Ovary (tissue), 9 donors: ENCODE data around the gene RETN. TPM values are rescaled to one million over a fixed set of nuclear protein-coding genes. Genes with fewer than 3 reads are reported as not detected.

Source experiments
- DNase-seq, 5 donors: peaks; one replicate each; pipeline ENCODE4 v3.0.0-alpha.2; 2019 to 2020
- H3K27ac ChIP-seq, 2 donors: fragments of 200-600 bp; one replicate each; pipeline versions ENCODE4 v1.5.1 to v1.8.0; 2019 to 2022
- H3K27me3 ChIP-seq: fragments of 200-600 bp; one replicate; pipeline ENCODE4 v1.8.0; 2022
- H3K36me3 ChIP-seq: fragments of 200-600 bp; sonication (generic); one replicate; pipeline ENCODE4 v1.5.1; 2019
- H3K4me1 ChIP-seq: one replicate; pipeline ENCODE4 v1.8.1; 2013; ENCODE audit warnings: mild to moderate bottlenecking, moderate library complexity; ENCODE audit not compliant: insufficient read depth
- H3K4me3 ChIP-seq: fragments of 200-600 bp; sonication (generic); one replicate; pipeline ENCODE4 v1.5.1; 2017
- H3K9me3 ChIP-seq, 2 donors: fragments of 200-600 bp in 1 of 2; sonication (generic) in 1 of 2; one replicate each; pipeline versions ENCODE4 v1.5.1 to v1.8.1; 2013 to 2019; ENCODE audit warnings: mild to moderate bottlenecking in 1 of 2, moderate library complexity in 1 of 2
- CTCF ChIP-seq, 3 donors: fragments of 450-650 bp in 2 of 3; fragments of 200-600 bp in 1 of 3; IDR thresholded peaks; one replicate each; pipeline versions ENCODE4 v1.5.1 to v1.8.0; 2016 to 2022; ENCODE audit warnings: antibody characterized with exemption in 3 of 3, mild to moderate bottlenecking in 1 of 3
- EP300 ChIP-seq: sonication (generic); formaldehyde crosslinking; IDR thresholded peaks from one replicate; pipeline ENCODE4 v1.6.1; 2017; ENCODE audit warnings: antibody characterized with exemption
- POLR2A ChIP-seq: fragments of 450-650 bp; IDR thresholded peaks from one replicate; pipeline ENCODE4 v1.6.1; 2017; ENCODE audit warnings: antibody characterized with exemption, mild to moderate bottlenecking, moderate library complexity
- WGBS, 3 donors: extraction: QIAGEN DNeasy Blood & Tissue Kit in 1 of 3; methylation state at CpG; one replicate each; pipeline versions ENCODE4 v1.1.5 to v1.1.7; 2013 to 2017; 5-methylcytosine and 5-hydroxymethylcytosine counted together
- intact Hi-C, 4 donors: fragments of 100-400 bp; cut with DNase I; formaldehyde crosslinking; loops; one replicate each; pipeline versions ENCODE4 v1.11.0 to v1.15.1; 2022 to 2023
- polyA plus RNA-seq, 2 donors: library from polyadenylated mRNA; stranded (reverse); fragments of 200-250 nt in 1 of 2; fragments of 350-450 nt in 1 of 2; fragmentation: Illumina TruSeq in 1 of 2; extraction: RNeasy Lipid Tissue Mini Kit (QIAGEN cat#74804) in 1 of 2; gene quantifications; one replicate each; pipeline ENCODE4 v1.2.3, GENCODE V29; 2013 to 2014
- total RNA-seq, 7 donors: library from RNA; depleted of rRNA in 2 of 7; stranded (reverse); fragments of >200 nt in 2 of 7; fragmentation: NEBNext Ultra II Directional in 3 of 7; extraction: Animal tissue kit (Norgen Biotek cat#: 25700) in 3 of 7; gene quantifications; one replicate each; pipeline versions ENCODE4 v1.1.0 to v1.2.4, GENCODE V29; 2016 to 2023
- donor health status: DM: no; HTN: no; CAD: no; lungs with moderate emphysema.
- donor health status: DM: no; HTN: no; CAD: no.
- donor health status: Bipolar disorder and iron deficiency.
- donor health status: DM: yes; HTN: yes; CAD: no.
- donor health status: DM: no; HTN: no; CAD: no.
- donor health status: DM: yes; HTN: yes; CAD: no.

Gene RETN
- total and polyA plus RNA-seq, 9 donors: 0.46 to 0.52 (median 0.48) TPM; not detected in 6

- 81 to 89% (median 88%) methylated on average over 40 of the region's 40 CpGs for WGBS, 3 donors
- H3K36me3 ChIP-seq: no peaks in the 10 kb centered on the region
- H3K27ac ChIP-seq: no peak overlapping the region
- H3K4me3 ChIP-seq: no peak overlapping the region
- peaks cover 13% of the 10 kb centered on the region for H3K4me1 ChIP-seq
- H3K9me3 ChIP-seq: no peaks in the 10 kb centered on the region
- DNase-seq: no peak
- TF ChIP-seq EP300 (no peak), CTCF (IDR thresholded peaks at IDR 0.05) (no peak), POLR2A (no peak)
- H3K27me3 ChIP-seq: no peaks in the 10 kb centered on the region
- intact Hi-C loops: no loop called here
Observed at GRCh38 chr19:7632340-7633203, 36.3 kb upstream of the RETN start.

- Histone ChIP-seq H3K27me3 (no peaks in the 10 kb centered on the region), H3K9me3 (no peaks in the 10 kb centered on the region), H3K27ac (no peak within 1 kb of the TSS), H3K4me1 (peaks cover 6% of the 10 kb centered on the region), H3K4me3 (no peak within 1 kb of the TSS), H3K36me3 (no peaks in the 10 kb centered on the region)
- intact Hi-C loops: no loop called here
- 23 to 36% (median 25%) methylated on average over 2 of the region's 2 CpGs for WGBS, 3 donors
- no peak for DNase-seq
- no peak for TF ChIP-seq CTCF (IDR thresholded peaks at IDR 0.05)
- no peak for TF ChIP-seq POLR2A
- TF ChIP-seq EP300: no peak
Observed at GRCh38 chr19:7633698-7634097, 35.2 kb upstream of the RETN start, which contains the start of gene PCP2. PCP2 (minus strand) TSS chr19:7633719; CDS start chr19:7633457, 262 bp downstream.

GRCh38 chr19:7635670-7636069 lies 33.2 kb upstream of the RETN start:
- Histone ChIP-seq H3K4me1 (peaks cover under 1% of the 10 kb centered on the region), H3K9me3 (no peaks in the 10 kb centered on the region), H3K27me3 (no peaks in the 10 kb centered on the region), H3K4me3 (no peak overlapping the region), H3K36me3 (no peaks in the 10 kb centered on the region), H3K27ac (no peak overlapping the region)
- no peak for TF ChIP-seq EP300
- no peak for TF ChIP-seq POLR2A
- no peak for TF ChIP-seq CTCF (IDR thresholded peaks at IDR 0.05)
- no peak for DNase-seq
- WGBS, 3 donors: 33 to 47% (median 35%) methylated on average over 6 of the region's 6 CpGs
- intact Hi-C loops: no loop called here

- TF ChIP-seq EP300: no peak
- TF ChIP-seq POLR2A: no peak
- TF ChIP-seq CTCF (IDR thresholded peaks at IDR 0.05): no peak
- H3K4me1 ChIP-seq: no peaks in the 10 kb centered on the region
- H3K27ac ChIP-seq: no peak overlapping the region
- WGBS, 3 donors: 51 to 70% (median 64%) methylated on average over 16 of the region's 16 CpGs
- H3K27me3 ChIP-seq: no peaks in the 10 kb centered on the region
- no peak for DNase-seq
- H3K4me3 ChIP-seq: no peak overlapping the region
- intact Hi-C loops: no loop called here
- H3K9me3 ChIP-seq: no peaks in the 10 kb centered on the region
- no peaks in the 10 kb centered on the region for H3K36me3 ChIP-seq
Observed at GRCh38 chr19:7636317-7636690, 32.5 kb upstream of the RETN start.
